T-helper 1 cell treated with Interleukin-12 subunit alpha and Interleukin-12 subunit beta and Interleukin-4 antibody, amounts not matched to agents 30 ng/mL and 1 ng/mL, for 36 hours (primary cell): ENCODE results near the gene TPRA1. TPM values are rescaled to one million over a fixed set of nuclear protein-coding genes. Genes with fewer than 3 reads are reported as not detected.

Source experiments
- intact Hi-C: fragments of 100-400 bp; cut with micrococcal nuclease; formaldehyde crosslinking; loops from one replicate; pipeline ENCODE4 v1.15.1; 2024
- total RNA-seq: library from RNA; stranded (reverse); gene quantifications from 2 replicates; pipeline ENCODE4 v1.2.3, GENCODE V29; 2022

Gene TPRA1
- total RNA-seq, 1 donor from 2014 or later = 32.9 TPM

DNA sequence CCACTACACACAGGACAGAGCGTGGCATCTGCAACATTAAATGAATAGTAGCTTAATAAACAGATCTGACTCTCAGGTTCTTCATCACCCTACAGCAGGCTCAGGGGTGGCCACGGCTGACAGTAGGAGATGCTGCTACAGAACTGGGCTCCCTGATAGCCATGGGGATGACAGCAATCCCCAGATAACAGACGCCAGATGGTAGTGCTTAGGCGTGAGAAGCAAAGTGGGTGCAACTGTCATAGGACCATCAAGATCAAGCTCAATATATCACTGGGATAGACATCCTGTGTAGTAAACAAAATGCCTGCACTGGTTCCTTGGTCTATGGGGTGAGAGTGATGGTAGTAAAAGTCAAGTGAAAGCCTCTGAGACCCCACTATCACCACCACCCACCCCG is 2.6 kb upstream of the TPRA1 start:
- intact Hi-C loops = loop anchor here (5.0 to 10.0 kb wide), 3 partner anchors 239 to 1508 kb away; partner anchors contain the start of gene SLC41A3

DNA sequence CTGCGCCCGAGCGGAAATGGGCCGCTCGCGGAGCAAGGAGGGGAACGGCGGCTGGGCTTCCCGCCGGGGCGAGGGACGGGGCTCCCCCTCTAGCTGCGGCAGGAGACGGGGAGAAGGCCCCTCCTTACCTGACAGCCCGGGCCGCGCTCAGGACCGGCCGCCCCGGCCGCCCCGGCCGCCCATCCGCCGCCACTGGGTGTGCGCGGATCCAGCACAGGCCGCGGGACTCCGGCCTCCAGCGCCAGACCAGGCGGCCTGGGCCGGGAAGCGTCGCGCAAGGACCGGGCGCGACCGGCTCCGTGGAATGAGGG is 296 bp downstream of the TPRA1 start:
- intact Hi-C loops = loop anchor here (1.0 to 10.0 kb wide), 12 partner anchors 8 to 1600 kb away; partner anchors contain the start of genes ABTB1, MCM2, PLXNA1 and PODXL2

DNA sequence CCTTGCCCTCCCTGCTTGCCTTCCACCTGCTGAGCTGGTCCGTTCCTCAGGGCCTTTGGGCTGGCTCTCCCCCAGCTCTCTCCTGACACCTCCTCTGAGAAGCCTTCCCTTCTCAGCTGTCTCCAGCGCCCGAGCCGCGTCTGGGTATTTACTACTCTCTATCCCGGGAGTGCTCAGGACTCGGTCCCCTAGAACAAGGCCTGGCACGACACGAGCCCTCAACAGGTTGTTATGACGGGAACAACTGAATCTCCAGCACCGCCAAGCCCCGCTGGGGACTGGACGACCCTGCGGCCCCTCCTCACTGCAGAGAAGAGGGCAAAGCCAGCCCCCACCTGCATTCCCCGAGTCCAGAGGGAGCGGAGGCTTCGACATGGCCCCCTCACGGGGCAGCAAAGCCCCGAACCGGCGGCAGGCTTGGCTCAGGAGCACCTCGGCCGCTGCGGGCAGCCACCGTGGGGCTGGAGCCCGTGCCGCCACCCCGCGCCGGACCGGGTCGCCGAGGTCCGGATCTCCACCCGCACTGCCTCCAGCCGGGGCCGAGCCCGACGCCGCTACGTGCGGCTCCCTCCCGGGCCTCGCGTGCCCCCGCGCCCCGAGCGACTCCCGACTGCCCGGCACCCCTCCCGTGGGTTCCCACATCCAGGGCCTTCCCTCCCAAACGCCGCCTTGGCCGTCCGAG is 792 bp downstream of the TPRA1 start:
- intact Hi-C loops = loop anchor here (1.0 to 10.0 kb wide), 12 partner anchors 9 to 1599 kb away; partner anchors contain the start of genes ABTB1, MCM2, PLXNA1 and PODXL2

DNA sequence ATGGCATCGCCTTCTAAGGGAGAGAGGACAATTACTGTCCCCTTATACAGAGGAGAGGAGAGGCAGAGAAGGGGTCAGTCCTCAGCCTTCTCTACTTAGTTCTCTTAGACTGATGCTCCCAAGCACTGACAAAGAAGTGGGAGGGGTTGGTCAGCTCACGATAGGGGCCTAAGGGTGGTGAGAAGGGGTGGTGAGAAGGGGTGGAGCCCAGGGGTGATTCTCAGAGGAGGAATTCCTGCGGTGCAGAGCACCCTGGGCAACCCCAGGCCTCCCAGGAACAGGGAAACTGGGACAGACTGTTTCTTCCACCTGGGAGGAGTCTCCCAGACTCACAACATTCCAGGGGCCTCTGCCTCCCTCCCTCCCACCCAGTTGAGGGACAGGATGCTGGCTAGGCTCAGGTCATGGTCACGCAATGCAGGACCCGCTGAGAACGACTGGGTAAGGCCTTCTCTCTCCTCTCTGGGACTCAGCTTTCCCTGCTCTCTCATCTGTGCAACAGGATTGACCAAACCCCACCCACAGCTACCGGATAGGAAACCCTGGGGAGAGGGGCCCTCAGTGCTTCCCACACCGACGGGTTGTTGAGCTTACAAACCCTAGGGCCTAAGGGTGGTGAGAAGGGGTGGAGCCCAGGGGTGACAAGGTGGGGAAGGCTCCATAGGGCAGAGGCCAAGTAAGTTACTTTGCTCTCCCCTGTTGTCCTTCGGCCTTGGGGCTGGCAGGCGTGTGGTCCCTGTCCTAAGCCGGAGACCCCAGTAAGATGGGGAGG is 1.5 kb downstream of the TPRA1 start:
- intact Hi-C loops = no loop called here

DNA sequence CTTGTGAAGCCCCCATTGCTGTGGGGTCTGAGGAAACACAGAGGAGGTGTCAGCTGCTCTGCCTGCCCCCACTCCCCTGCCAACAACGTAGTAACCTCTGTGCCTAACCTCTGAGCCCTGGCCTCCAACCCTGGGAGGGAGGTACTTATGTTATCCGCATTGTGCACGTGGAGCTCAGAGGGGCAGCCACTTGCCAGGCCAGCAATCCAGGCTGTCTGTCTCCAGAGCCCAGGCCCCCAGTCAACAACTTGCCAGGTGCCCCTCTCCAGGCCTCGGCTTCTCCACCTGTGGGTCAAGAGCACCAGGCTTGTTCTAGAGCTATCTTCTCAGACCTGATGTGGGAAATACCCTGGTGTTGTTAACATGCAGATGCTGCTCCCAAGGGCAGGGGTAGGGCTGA is 2.7 kb downstream of the TPRA1 start:
- intact Hi-C loops = no loop called here

DNA sequence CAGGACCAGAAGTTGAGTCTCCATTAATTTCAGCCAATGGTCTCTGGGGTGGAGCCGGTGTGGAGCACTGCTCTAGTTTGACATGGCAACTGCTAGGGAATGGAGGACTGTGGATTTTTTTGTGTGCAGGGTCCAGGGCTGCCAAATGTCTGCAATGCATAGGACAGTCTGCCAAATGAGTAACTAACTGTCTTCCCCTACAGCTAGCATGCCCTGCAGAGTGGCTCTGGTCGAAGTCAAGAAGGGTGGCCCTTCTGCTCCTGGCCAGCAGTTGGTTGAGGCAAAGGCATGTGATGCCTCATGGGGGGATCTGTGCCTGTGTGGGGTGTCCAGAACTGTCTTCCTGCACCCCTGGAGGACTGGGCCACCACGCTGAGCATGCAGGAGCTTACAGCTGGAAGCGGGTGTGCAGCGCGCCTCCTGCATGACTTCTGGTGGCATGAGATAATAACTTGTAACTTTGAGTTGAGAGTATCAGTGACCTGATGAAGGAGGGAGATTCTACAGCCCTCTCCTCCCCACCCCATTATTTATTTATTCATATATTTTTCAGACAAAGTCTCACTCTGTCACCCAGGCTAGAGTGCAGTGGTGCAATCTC is 4.6 kb downstream of the TPRA1 start:
- intact Hi-C loops = no loop called here

DNA sequence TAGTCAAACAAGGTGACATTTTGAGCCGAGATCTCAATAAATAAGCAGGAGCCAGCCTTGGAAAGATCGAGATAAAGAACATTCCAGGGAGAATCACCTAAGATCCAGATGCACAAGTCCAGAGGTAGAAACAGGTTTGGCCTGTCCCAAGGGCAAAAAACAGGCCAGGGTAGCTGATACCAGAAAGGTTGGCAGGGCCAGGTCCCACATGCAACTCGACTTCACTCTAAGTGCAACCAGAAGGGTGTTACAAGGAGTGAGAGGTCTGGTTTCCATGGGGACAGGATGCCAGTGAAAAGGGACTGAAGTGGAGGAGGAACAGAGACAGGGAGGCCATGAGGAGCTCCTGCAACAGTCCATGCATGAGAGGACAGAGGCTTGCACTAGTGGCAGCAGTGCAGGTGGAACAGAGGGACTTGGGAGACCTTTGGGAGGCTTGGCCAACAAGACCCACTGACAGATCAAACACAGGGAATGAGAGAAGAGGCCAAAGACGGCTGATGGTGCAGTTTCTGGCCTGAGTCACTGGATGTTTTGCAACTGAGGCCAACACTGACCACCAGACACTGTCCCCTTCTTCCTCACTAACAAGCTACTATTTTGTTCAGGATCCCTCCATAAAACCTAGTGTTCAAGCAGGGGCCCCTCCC is 5.2 kb downstream of the TPRA1 start:
- intact Hi-C loops = no loop called here

DNA sequence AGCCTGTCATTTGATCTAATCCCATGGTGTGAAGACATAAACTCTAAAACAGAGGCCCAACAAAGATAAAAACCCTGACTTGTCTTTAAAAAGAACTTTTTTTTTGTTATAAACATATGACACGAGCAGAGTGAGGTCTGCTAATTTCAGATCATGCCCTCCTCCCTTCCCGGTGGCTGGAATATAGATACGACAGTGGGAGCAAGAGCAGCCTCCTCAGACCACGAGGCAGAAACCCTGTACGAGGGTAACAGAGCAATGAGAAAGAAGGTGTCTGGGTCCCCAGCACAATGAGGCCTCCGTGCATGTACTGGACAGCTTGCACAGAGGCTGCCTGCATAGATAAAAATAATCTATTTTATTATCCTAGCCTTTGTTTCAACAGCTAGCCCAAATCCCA is 5.8 kb downstream of the TPRA1 start:
- intact Hi-C loops = no loop called here

DNA sequence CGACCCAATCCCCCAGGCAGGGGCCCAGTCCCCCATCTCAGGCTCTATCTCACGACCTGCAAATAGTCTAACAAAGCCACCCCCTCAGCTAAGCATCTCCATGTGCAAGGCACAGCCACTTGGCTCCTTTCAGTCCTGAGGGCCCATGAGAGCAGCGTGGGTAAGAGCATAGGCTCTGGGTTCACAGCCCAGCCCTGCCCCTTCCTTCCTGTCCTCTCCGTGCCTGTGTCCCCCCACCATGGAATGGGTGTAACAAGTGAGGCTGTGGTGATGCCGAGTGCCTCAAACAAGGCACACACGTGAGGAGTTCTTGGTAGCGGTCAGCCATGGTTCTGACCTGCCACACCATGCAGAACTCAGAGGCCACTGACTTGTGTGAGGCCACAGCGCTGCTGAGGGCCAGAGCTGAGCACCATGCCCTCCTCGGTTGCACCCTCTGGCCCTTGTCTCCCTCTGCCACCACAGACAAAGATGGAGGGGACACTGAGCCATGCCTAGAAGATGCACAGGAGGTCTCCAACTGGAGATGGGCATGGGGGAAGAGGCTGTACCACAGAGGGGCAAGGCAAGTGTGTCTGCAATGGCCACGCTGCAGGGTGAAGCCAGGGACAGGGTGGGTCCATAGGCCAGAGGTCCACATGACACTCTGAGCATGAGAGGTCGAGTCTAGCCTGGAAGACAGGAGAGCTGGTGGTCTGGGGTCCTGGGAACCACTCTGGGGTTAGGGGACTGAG is 10.0 kb downstream of the TPRA1 start:
- intact Hi-C loops = no loop called here

DNA sequence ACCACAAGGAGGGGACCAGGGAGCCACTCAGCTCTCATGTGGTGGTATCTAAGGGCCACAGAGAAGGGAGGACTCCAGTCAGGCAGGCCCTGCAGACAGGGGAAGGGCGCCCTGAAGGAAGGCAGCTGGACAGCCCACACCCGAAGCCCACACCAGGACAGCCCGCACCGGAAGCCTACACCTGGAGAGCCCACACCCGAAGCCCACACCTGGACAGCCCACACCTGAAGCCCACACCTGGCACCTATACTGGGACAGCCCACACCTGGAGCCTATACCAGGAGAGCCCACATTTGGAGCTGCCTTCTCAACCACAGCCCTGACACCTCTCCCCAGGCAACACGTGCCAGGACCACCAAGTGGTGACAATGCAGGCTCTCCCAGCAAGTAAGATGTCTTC is 11.7 kb downstream of the TPRA1 start:
- intact Hi-C loops = no loop called here

DNA sequence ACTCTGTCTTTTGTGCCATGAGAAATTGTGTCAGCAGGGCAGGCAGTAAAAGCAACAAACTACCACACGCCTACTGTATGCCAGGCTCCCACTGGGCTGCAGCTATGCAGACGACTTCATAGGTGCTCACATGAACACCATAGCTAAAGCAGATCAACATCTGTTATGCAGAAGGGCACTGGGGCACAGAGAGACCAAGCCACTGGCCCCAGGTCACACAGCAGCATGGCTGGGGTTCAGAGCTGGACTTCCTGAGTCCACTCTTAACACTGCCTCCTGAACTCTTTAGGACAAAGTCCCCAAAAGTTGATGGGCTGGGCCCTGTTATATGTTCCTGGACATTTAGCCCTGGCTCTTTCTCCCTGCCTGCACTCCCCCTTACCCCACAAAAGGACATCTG is 12.4 kb downstream of the TPRA1 start:
- intact Hi-C loops = no loop called here

DNA sequence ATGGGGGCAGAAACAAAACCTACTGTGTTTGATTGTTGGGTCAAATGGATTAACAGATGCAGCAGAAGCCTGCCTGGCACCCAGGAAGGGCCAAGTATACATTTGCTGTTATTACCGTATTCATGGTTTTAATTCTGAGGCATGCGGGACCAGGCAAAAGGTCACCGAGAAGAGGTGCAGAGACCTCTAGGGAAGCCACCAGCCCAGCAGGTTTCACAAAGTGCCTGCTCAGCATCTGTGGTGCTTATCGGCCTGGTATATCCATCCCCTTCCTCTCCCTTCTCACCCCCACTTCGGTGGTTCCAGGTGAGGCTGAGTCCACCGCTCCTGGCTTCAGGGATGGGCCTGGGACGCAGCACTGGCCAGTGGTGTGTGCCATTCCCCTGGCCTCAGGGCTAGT is 13.1 kb downstream of the TPRA1 start:
- intact Hi-C loops = no loop called here

DNA sequence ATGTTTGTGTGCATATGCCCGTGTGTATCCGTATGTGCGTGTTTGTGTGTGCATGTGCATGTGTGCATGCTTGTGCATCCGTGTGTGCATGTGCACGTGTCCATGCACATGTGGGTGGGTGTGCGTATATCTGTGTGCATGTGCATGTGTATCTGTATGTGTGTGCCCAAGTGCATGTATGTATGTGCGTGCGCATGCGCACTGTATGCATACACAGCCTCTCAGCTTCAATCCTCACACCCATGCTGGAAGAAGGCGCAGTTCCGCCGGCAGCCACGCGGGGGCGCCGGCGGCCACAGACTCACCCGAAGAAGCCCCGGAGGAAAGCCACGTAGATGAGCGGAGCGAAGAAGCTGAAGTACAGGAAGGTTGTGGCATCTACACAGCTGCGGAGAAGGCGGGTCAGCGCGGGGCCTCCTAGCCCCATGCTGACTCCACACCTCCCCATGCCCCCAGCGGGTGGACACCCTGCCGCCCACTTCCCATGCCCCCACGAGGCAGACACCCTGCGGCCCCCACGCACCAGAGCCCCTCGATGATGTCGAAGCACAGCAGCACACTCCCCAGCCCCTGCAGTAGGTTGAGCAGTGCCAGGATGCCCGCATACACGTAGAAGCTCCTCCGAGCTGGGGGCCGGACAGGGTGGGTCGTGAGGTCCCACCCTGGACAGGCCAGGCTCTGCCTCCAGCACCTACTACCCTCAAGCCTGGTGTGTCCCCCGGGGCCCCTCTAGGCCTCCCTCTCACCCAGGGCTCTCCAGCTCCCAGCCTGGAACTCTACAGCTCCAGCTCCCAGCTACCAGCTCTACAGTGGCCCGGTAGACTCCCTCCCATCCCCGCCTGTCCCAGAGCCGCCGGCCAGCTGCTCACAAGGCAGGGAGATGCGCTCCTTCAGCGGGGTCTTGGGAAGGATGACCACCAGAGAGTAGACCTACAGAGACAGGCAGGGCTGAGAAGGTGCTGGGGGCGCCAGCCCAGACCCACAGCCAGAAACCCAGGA is 15.4 kb downstream of the TPRA1 start:
- intact Hi-C loops = loop anchor here (1.0 kb wide), 10 partner anchors 15 to 558 kb away; partner anchors contain the start of genes MCM2, SEC61A1 and TPRA1

DNA sequence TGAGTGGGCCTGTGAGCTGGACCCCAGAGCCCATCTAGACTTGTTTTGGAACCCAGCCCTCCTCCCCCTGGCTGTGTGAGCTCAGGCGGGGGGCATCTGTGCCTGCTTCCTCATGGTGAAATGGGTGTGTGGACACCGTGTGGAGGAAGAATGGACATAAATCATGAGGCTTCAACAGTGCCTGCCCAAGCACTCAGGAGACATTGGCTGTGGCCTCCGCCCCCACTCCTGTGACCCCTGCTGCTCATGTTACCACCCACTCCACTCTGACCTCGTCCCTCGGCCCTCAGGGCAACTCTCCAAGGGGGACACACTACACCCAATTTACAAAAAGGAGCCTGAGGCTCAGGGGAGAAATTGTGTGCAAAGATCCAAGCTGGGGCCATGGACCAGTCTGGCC is 16.6 kb downstream of the TPRA1 start:
- intact Hi-C loops = no loop called here

DNA sequence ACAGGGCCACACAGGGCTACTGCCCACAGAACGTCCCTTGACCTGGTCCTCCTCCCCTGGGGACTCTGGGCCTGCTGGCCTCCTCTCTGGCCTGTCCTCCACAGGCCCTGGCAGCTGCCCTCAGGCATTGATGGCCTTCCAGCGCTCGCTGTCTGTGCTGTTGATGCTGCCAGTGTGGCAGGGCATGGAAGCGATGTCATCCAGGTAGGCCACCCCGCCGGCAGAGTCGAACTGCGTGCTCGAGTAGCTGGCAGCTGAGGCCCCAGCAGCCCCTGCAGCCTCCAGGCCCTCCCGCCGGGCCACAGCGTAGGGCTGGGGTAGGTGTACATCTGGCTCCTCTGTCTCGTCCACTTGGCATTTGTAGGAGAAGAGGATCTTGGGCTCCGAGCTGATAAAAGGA is 17.1 kb downstream of the TPRA1 start:
- intact Hi-C loops = no loop called here

DNA sequence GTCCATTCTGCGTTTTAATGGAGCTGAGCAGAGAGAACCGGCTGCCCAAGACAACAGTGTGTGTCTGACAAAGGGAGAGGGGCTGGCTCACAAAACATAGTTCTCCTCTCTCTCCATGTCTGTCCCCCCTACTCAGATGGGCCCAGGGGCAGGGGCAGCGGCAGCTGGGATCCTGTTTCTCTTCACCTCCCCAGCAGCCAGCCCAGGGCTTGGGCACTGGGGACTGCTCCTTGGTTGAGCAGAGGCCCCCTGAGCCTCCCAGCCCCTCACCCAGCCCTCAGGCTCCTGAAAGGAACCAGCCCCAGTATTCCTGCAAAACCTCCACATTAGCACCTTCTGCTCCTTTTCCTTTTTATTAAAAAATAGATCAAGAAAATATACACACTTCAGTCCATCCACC is 17.8 kb downstream of the TPRA1 start:
- intact Hi-C loops = no loop called here

DNA sequence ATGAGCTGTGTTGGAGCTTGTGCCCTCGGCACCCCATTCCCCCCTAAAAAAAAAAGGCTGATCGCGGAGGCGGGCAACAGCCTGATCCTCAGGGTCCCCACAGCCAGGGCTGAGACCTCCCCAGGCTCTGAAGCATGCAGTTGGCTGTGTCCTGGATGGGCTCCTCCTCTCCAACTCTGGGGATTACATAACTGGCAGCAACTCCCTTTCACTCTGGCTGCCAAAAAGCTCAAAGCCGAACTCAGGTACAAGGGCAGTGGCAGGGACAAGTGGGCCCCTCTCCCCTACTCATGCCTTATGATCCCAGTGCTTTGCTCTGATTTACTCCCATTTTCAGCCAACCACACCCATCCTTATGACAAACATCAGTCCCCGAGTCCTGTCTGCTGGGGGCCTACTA is 18.3 kb downstream of the TPRA1 start:
- intact Hi-C loops = no loop called here

DNA sequence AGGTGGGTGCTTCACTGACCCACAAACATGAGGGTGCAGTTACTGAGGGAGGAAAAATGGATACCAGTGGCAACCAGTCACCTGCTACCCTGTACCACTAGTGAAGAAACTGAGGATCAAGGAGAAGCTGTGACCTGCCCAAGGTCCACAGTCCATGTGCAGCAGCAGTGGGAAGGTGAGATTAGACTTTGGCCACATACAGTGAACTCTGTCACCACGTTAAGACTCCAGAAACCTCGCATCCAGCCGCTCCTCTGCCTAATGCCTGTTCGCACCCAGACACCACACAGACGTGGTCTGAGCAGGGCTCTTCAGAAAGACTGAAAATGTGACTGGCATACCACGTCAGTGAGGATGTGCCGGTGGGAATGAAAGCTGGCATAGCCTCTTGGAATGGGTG is 20.0 kb downstream of the TPRA1 start:
- intact Hi-C loops = no loop called here

DNA sequence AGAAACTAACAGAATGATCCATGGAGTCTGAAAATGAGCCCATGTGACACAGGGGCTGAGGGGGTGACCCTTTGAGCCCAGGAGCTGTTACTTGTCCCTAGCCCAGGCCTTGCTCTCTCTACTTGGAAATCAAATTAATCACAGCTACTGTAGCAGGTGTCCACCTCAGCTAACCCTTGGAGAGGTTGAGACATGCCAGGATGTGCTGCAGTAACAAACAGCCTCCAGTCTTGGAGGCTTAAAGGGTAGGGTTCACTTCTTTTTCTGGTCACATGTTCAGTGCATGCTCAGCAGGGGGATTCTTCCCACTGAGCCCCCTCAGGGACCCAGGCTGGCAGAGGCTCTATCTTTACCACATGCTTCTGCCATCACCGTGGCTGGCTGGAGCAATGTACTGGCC is 21.4 kb downstream of the TPRA1 start:
- intact Hi-C loops = no loop called here

DNA sequence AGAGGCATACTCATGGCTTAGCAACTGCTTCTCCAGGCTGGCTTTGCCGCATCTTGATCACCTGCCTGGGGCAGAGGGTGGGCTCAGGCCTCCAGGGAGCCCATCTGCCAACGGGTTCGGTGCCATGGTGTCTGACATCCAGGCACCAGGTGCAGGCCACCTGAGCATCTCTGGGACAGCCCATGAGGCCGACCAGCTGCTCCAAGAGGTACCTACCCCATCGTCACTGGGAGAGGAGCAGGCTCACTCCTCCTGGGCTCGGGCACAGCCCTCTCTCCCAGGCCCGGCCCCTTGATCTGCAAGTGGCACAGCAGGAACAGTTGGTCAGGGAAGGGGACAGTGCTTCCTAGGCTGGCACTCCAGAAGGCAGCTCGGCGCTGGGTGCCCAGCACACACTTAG is 21.9 kb downstream of the TPRA1 start:
- intact Hi-C loops = no loop called here
